Measurements from ENCODE around the gene VEZT.

VEZT gene, protein sequence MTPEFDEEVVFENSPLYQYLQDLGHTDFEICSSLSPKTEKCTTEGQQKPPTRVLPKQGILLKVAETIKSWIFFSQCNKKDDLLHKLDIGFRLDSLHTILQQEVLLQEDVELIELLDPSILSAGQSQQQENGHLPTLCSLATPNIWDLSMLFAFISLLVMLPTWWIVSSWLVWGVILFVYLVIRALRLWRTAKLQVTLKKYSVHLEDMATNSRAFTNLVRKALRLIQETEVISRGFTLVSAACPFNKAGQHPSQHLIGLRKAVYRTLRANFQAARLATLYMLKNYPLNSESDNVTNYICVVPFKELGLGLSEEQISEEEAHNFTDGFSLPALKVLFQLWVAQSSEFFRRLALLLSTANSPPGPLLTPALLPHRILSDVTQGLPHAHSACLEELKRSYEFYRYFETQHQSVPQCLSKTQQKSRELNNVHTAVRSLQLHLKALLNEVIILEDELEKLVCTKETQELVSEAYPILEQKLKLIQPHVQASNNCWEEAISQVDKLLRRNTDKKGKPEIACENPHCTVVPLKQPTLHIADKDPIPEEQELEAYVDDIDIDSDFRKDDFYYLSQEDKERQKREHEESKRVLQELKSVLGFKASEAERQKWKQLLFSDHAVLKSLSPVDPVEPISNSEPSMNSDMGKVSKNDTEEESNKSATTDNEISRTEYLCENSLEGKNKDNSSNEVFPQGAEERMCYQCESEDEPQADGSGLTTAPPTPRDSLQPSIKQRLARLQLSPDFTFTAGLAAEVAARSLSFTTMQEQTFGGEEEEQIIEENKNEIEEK

GRCh38 chr12:95217377-95218149 lies at the start of gene VEZT, which contains the start of gene FGD6:
TSS of gene VEZT (plus strand) at chr12:95217807. CDS start at chr12:95217851, 44 bp downstream.
TSS of gene FGD6 (minus strand) at chr12:95217467. CDS start at chr12:95217240, 227 bp downstream.
- Histone ChIP-seq H3K4me1 (ENCODE audit: control insufficient read depth in 2 of 2, insufficient read depth in 2 of 2, low read length in 2 of 2) (peaks cover 9 to 17% of the 10 kb centered on the region in 2 donors), H3K4me3 (ENCODE audit: low read length in 2 of 2) (peak within 1 kb of the TSS; percentile 96 to 97), H3K27me3 (ENCODE audit: control insufficient read depth in 2 of 2, insufficient read depth in 2 of 2, low read length in 2 of 2) (no peaks in the 10 kb centered on the region), H3K9ac (ENCODE audit: low read depth in 1 of 2, low read length in 2 of 2) (peak within 1 kb of the TSS; percentile 89 to 95), H3K36me3 (ENCODE audit: control insufficient read depth in 2 of 2, insufficient read depth in 2 of 2, low read length in 2 of 2) (no peaks in the 10 kb centered on the region), H3K9me3 (ENCODE audit: control insufficient read depth in 2 of 2, low read length in 2 of 2) (no peaks in the 10 kb centered on the region), H3K27ac (ENCODE audit: low read depth in 2 of 2, low read length in 2 of 2) (peak within 1 kb of the TSS; percentile 96 to 97)

GRCh38 chr12:95168746-95169145 lies 48.9 kb upstream of the VEZT start:
- Histone ChIP-seq H3K27ac (ENCODE audit: low read depth in 2 of 2, low read length in 2 of 2) (no peak overlapping the region), H3K4me1 (ENCODE audit: control insufficient read depth in 2 of 2, insufficient read depth in 2 of 2, low read length in 2 of 2) (peaks cover 0 to 9% of the 10 kb centered on the region in 2 donors), H3K27me3 (ENCODE audit: control insufficient read depth in 2 of 2, insufficient read depth in 2 of 2, low read length in 2 of 2) (no peaks in the 10 kb centered on the region), H3K4me3 (ENCODE audit: low read length in 2 of 2) (no peak overlapping the region), H3K36me3 (ENCODE audit: control insufficient read depth in 2 of 2, insufficient read depth in 2 of 2, low read length in 2 of 2) (no peaks in the 10 kb centered on the region), H3K9ac (ENCODE audit: low read depth in 1 of 2, low read length in 2 of 2) (no peak overlapping the region), H3K9me3 (ENCODE audit: control insufficient read depth in 2 of 2, low read length in 2 of 2) (no peaks in the 10 kb centered on the region)

GRCh38 chr12:95169368-95169767 lies 48.2 kb upstream of the VEZT start:
- Histone ChIP-seq H3K36me3 (ENCODE audit: control insufficient read depth in 2 of 2, insufficient read depth in 2 of 2, low read length in 2 of 2) (no peaks in the 10 kb centered on the region), H3K4me1 (ENCODE audit: control insufficient read depth in 2 of 2, insufficient read depth in 2 of 2, low read length in 2 of 2) (peaks cover 0 to 15% of the 10 kb centered on the region in 2 donors), H3K4me3 (ENCODE audit: low read length in 2 of 2) (no peak overlapping the region), H3K27ac (ENCODE audit: low read depth in 2 of 2, low read length in 2 of 2) (no peak overlapping the region), H3K27me3 (ENCODE audit: control insufficient read depth in 2 of 2, insufficient read depth in 2 of 2, low read length in 2 of 2) (no peaks in the 10 kb centered on the region), H3K9ac (ENCODE audit: low read depth in 1 of 2, low read length in 2 of 2) (no peak overlapping the region), H3K9me3 (ENCODE audit: control insufficient read depth in 2 of 2, low read length in 2 of 2) (no peaks in the 10 kb centered on the region)

GRCh38 chr12:95173392-95174251 lies 44.0 kb upstream of the VEZT start:
- Histone ChIP-seq H3K4me3 (ENCODE audit: low read length in 2 of 2) (no peak overlapping the region), H3K9me3 (ENCODE audit: control insufficient read depth in 2 of 2, low read length in 2 of 2) (no peaks in the 10 kb centered on the region), H3K4me1 (ENCODE audit: control insufficient read depth in 2 of 2, insufficient read depth in 2 of 2, low read length in 2 of 2) (peaks cover 0 to 16% of the 10 kb centered on the region in 2 donors), H3K9ac (ENCODE audit: low read depth in 1 of 2, low read length in 2 of 2) (no peak overlapping the region), H3K27me3 (ENCODE audit: control insufficient read depth in 2 of 2, insufficient read depth in 2 of 2, low read length in 2 of 2) (no peaks in the 10 kb centered on the region), H3K27ac (ENCODE audit: low read depth in 2 of 2, low read length in 2 of 2) (peak overlapping the region in 1 of 2 donors; percentile 35), H3K36me3 (ENCODE audit: control insufficient read depth in 2 of 2, insufficient read depth in 2 of 2, low read length in 2 of 2) (no peaks in the 10 kb centered on the region)

- no peaks in the 10 kb centered on the region for H3K27me3 ChIP-seq (ENCODE audit: control insufficient read depth in 2 of 2, insufficient read depth in 2 of 2, low read length in 2 of 2)
- no peaks in the 10 kb centered on the region for H3K36me3 ChIP-seq (ENCODE audit: control insufficient read depth in 2 of 2, insufficient read depth in 2 of 2, low read length in 2 of 2)
- H3K4me1 ChIP-seq (ENCODE audit: control insufficient read depth in 2 of 2, insufficient read depth in 2 of 2, low read length in 2 of 2): peaks cover 0 to 16% of the 10 kb centered on the region in 2 donors
- no peak overlapping the region for H3K27ac ChIP-seq (ENCODE audit: low read depth in 2 of 2, low read length in 2 of 2)
- H3K9ac ChIP-seq (ENCODE audit: low read depth in 1 of 2, low read length in 2 of 2): no peak overlapping the region
- no peaks in the 10 kb centered on the region for H3K9me3 ChIP-seq (ENCODE audit: control insufficient read depth in 2 of 2, low read length in 2 of 2)
- H3K4me3 ChIP-seq (ENCODE audit: low read length in 2 of 2): no peak overlapping the region
These were observed 40.3 kb upstream of the VEZT start for GRCh38 chr12:95177201-95177768.

- no peak overlapping the region for H3K9ac ChIP-seq (ENCODE audit: low read depth in 1 of 2, low read length in 2 of 2)
- no peaks in the 10 kb centered on the region for H3K27me3 ChIP-seq (ENCODE audit: control insufficient read depth in 2 of 2, insufficient read depth in 2 of 2, low read length in 2 of 2)
- H3K9me3 ChIP-seq (ENCODE audit: control insufficient read depth in 2 of 2, low read length in 2 of 2): no peaks in the 10 kb centered on the region
- H3K27ac ChIP-seq (ENCODE audit: low read depth in 2 of 2, low read length in 2 of 2): no peak overlapping the region
- no peaks in the 10 kb centered on the region for H3K36me3 ChIP-seq (ENCODE audit: control insufficient read depth in 2 of 2, insufficient read depth in 2 of 2, low read length in 2 of 2)
- H3K4me1 ChIP-seq (ENCODE audit: control insufficient read depth in 2 of 2, insufficient read depth in 2 of 2, low read length in 2 of 2): peaks cover 0 to 13% of the 10 kb centered on the region in 2 donors
- no peak overlapping the region for H3K4me3 ChIP-seq (ENCODE audit: low read length in 2 of 2)
These were observed 39.5 kb upstream of the VEZT start for GRCh38 chr12:95178136-95178535.

DNA sequence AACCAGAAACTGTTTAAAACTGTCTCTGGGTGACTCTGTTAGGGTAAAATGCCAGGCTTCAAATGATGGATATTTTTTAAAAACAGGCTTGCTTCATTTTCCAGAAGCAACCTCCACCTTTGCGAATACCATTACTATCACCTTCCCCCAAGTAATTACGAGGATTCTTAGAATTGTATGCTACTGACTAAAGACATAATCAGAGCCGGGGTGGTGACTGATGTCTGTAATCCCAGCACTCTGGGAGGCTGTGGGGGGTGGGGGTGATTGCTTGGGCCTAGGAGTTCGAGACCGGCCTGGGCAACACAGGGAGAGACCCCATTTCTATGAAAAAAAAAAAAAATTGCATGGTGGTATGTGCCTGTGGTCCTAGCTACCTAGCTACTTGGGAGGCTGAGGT lies 38.6 kb upstream of the VEZT start:
- Histone ChIP-seq H3K36me3 (ENCODE audit: control insufficient read depth in 2 of 2, insufficient read depth in 2 of 2, low read length in 2 of 2) (no peaks in the 10 kb centered on the region), H3K27me3 (ENCODE audit: control insufficient read depth in 2 of 2, insufficient read depth in 2 of 2, low read length in 2 of 2) (no peaks in the 10 kb centered on the region), H3K9ac (ENCODE audit: low read depth in 1 of 2, low read length in 2 of 2) (no peak overlapping the region), H3K4me3 (ENCODE audit: low read length in 2 of 2) (no peak overlapping the region), H3K9me3 (ENCODE audit: control insufficient read depth in 2 of 2, low read length in 2 of 2) (no peaks in the 10 kb centered on the region), H3K4me1 (ENCODE audit: control insufficient read depth in 2 of 2, insufficient read depth in 2 of 2, low read length in 2 of 2) (peaks cover 0 to 4% of the 10 kb centered on the region in 2 donors), H3K27ac (ENCODE audit: low read depth in 2 of 2, low read length in 2 of 2) (no peak overlapping the region)

- Histone ChIP-seq H3K36me3 (ENCODE audit: control insufficient read depth in 2 of 2, insufficient read depth in 2 of 2, low read length in 2 of 2) (no peaks in the 10 kb centered on the region), H3K9me3 (ENCODE audit: control insufficient read depth in 2 of 2, low read length in 2 of 2) (no peaks in the 10 kb centered on the region), H3K4me3 (ENCODE audit: low read length in 2 of 2) (no peak overlapping the region), H3K27me3 (ENCODE audit: control insufficient read depth in 2 of 2, insufficient read depth in 2 of 2, low read length in 2 of 2) (no peaks in the 10 kb centered on the region), H3K4me1 (ENCODE audit: control insufficient read depth in 2 of 2, insufficient read depth in 2 of 2, low read length in 2 of 2) (no peaks in the 10 kb centered on the region), H3K27ac (ENCODE audit: low read depth in 2 of 2, low read length in 2 of 2) (no peak overlapping the region), H3K9ac (ENCODE audit: low read depth in 1 of 2, low read length in 2 of 2) (no peak overlapping the region)
These were observed 36.5 kb upstream of the VEZT start for GRCh38 chr12:95181103-95181502.

GRCh38 chr12:95182868-95183415 lies 34.7 kb upstream of the VEZT start:
- Histone ChIP-seq H3K9ac (ENCODE audit: low read depth in 1 of 2, low read length in 2 of 2) (no peak overlapping the region), H3K36me3 (ENCODE audit: control insufficient read depth in 2 of 2, insufficient read depth in 2 of 2, low read length in 2 of 2) (no peaks in the 10 kb centered on the region), H3K27ac (ENCODE audit: low read depth in 2 of 2, low read length in 2 of 2) (no peak overlapping the region)

More at GRCh38 chr12:95182868-95183415, 34.7 kb upstream of the VEZT start:
- Histone ChIP-seq H3K27me3 (ENCODE audit: control insufficient read depth in 2 of 2, insufficient read depth in 2 of 2, low read length in 2 of 2) (no peaks in the 10 kb centered on the region), H3K9me3 (ENCODE audit: control insufficient read depth in 2 of 2, low read length in 2 of 2) (no peaks in the 10 kb centered on the region), H3K4me1 (ENCODE audit: control insufficient read depth in 2 of 2, insufficient read depth in 2 of 2, low read length in 2 of 2) (no peaks in the 10 kb centered on the region), H3K4me3 (ENCODE audit: low read length in 2 of 2) (no peak overlapping the region)

All from mucosa of rectum (tissue), 2 donors.